MG63 (cell line): ENCODE data around the gene CCDC142. TPM values are rescaled to one million over a fixed set of nuclear protein-coding genes. Genes with fewer than 3 reads are reported as not detected.
"Not testable (repeated sequence)": the region's sequence is repeated elsewhere in the genome, so short reads cannot be mapped to it uniquely, and the experiment has no call there.

Experiments
- DNase-seq: peaks from one replicate; pipeline ENCODE4 v3.0.0-alpha.2; 2020
- H3K27me3 ChIP-seq: fragments of 250-450 bp; sonication (Bioruptor Pico); 2 replicates; pipeline ENCODE4 v1.5.1; 2020; ENCODE audit warnings: mild to moderate bottlenecking, moderate library complexity
- H3K36me3 ChIP-seq: fragments of 250-450 bp; sonication (Bioruptor Pico); 2 replicates; pipeline ENCODE4 v1.5.1; 2020; ENCODE audit warnings: mild to moderate bottlenecking, moderate library complexity
- H3K4me3 ChIP-seq: fragments of 250-450 bp; sonication (Bioruptor Pico); 2 replicates; pipeline ENCODE4 v1.5.1; 2020; ENCODE audit warnings: mild to moderate bottlenecking, moderate library complexity
- H3K9me3 ChIP-seq: fragments of 250-450 bp; sonication (Bioruptor Pico); 2 replicates; pipeline ENCODE4 v1.5.1; 2020; ENCODE audit warnings: mild to moderate bottlenecking, moderate library complexity
- total RNA-seq: library from RNA; depleted of rRNA; stranded (reverse); fragments of >200 nt; shearing (Covaris generic); gene quantifications from 2 replicates; pipeline ENCODE4 v1.2.3, GENCODE V29; 2014; ENCODE audit warnings: low replicate concordance

CCDC142 gene
- total RNA-seq, 1 experiment from 2014 or later, result 6.8 TPM

DNA sequence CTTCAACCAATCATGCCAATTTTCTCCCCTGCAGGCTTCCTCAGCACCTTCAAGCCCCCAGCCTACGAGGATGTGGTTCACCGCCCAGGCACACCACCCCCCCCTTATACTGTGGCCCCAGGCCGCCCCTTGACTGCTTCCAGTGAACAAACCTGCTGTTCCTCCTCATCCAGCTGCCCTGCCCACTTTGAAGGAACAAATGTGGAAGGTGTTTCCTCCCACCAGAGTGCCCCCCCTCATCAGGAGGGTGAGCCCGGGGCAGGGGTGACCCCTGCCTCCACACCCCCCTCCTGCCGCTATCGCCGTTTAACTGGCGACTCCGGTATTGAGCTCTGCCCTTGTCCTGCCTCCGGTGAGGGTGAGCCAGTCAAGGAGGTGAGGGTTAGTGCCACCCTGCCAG, 22.6 kb downstream of the CCDC142 start:
- peaks cover 27% of the 10 kb centered on the region for H3K36me3 ChIP-seq
- H3K27me3 ChIP-seq, H3K9me3 ChIP-seq, DNase-seq, H3K4me3 ChIP-seq: not testable (repeated sequence)

DNA sequence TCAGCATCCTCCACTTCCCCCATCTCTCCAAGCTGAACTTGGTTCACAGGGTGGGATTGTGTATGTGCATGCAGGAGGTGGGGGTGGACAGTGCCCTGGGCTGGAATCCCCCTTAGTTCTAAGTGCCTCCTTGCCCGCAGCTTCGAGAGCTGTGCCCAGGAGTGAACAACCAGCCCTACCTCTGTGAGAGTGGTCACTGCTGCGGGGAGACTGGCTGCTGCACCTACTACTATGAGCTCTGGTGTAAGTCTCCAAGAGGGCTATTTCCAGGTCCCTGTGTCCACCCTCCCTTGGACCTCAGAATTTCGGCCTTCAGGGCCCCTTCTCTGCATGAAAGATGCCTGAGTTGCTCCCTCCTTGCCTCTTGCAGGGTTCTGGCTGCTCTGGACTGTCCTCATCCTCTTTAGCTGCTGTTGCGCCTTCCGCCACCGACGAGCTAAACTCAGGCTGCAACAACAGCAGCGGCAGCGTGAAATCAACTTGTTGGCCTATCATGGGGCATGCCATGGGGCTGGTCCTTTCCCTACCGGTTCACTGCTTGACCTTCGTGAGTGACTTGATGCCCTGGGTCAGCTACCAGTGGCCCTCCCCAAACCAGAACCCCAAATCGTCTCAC, 23.2 kb downstream of the CCDC142 start:
- H3K36me3 ChIP-seq, result peaks cover 27% of the 10 kb centered on the region
- DNase-seq, H3K9me3 ChIP-seq, H3K27me3 ChIP-seq: not testable (repeated sequence)
- peak overlapping the region; percentile 72; the same call in 1 of the 2 replicates for H3K4me3 ChIP-seq

GRCh38 chr2:74458938-74459363, 23.8 kb downstream of the CCDC142 start:
- no peak for DNase-seq
- no peaks in the 10 kb centered on the region for H3K9me3 ChIP-seq
- peaks cover 27% of the 10 kb centered on the region for H3K36me3 ChIP-seq

GRCh38 chr2:74458132-74458937, 24.5 kb downstream of the CCDC142 start, which contains the start of gene WBP1:
WBP1 (plus strand) TSS chr2:74458438; CDS start chr2:74458603, 165 bp downstream.
- DNase-seq, result peak; percentile 100
- Histone ChIP-seq H3K36me3 (peaks cover 27% of the 10 kb centered on the region), H3K4me3 (peak within 1 kb of the TSS; percentile 72), H3K9me3 (no peaks in the 10 kb centered on the region), H3K27me3 (no peaks in the 10 kb centered on the region)

More at GRCh38 chr2:74458938-74459363, 23.8 kb downstream of the CCDC142 start:
- H3K27me3 ChIP-seq, result no peaks in the 10 kb centered on the region
- H3K4me3 ChIP-seq, result peak overlapping the region; percentile 72

DNA sequence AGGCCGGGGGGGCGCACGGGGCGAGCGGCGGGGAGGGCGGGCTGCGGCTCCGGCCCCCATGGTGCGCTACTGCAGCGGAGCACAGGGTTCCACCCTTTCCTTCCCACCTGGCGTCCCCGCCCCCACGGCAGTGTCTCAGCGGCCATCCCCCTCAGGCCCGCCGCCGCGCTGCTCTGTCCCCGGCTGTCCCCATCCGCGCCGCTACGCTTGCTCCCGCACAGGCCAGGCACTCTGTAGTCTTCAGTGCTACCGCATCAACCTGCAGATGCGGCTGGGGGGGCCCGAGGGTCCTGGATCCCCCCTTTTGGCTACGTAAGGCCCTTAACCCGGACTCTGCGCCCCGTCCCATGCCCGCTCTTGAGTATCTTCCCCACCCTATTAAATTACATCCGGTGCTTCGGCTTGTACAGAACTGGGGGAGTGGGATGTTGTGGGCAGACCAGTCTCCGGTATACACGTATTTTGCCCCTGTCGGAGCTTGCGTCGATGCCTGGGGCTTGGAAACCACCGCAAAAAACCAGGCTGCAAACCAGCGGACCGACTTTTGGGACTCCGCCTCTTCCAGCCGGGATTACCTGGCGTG, 25.2 kb downstream of the CCDC142 start:
- DNase-seq, result peak; percentile 33
- no peaks in the 10 kb centered on the region for H3K27me3 ChIP-seq
- peaks cover 20% of the 10 kb centered on the region for H3K36me3 ChIP-seq
- peak overlapping the region; percentile 72 for H3K4me3 ChIP-seq
- H3K9me3 ChIP-seq, result no peaks in the 10 kb centered on the region

- Histone ChIP-seq H3K4me3 (peak overlapping the region; percentile 72; the same call in 1 of the 2 replicates), H3K9me3 (no peaks in the 10 kb centered on the region), H3K36me3 (peaks cover 15% of the 10 kb centered on the region), H3K27me3 (no peaks in the 10 kb centered on the region)
- no peak for DNase-seq
Observed at GRCh38 chr2:74457129-74457548, 25.7 kb downstream of the CCDC142 start.

DNA sequence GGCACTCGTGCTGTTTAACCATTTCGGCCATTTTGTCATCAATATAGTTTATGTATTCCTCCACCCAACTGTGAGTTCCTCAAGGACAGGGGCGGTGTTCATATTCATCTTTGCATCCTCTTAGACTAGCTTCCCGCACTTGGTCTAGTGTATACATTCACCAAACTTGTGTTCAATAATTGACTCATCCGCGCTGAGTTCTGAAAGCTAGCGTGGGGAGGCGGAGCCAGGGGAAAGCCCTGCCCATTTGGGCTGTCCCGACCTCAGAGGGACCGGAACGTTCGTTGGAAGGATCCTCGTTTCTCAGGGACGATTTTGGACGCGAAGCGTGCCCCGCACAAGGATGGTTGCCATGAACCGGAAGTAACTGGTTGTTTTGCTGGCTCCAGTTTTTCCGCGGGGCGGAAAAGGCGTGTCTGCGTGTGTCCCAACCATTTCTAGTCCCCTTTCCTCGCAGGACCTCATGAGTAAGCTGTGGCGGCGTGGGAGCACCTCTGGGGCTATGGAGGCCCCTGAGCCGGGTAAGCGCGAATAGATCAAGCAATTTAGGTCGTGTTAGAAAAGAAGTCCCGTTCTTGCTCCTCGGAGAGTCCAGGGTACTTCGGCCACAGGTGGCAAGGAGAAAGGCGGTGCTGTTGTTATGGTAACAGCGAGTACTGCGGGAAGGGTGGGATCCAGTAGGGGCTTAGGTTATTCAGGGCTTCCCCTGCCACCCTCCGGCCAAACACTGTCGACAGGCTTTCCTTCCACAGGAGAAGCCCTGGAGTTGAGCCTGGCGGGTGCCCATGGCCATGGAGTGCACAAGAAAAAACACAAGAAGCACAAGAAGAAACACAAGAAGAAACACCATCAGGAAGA, 27.9 kb downstream of the CCDC142 start, which contains the start of gene INO80B:
TSS of gene INO80B (plus strand) at position 434 of the 858 bp plus-strand sequence. CDS start at position 464, 30 bp downstream.
- Histone ChIP-seq H3K36me3 (peaks cover 9% of the 10 kb centered on the region), H3K9me3 (no peaks in the 10 kb centered on the region), H3K4me3 (peak within 1 kb of the TSS; percentile 67), H3K27me3 (no peaks in the 10 kb centered on the region)
- DNase-seq, result peak; percentile 91

DNA sequence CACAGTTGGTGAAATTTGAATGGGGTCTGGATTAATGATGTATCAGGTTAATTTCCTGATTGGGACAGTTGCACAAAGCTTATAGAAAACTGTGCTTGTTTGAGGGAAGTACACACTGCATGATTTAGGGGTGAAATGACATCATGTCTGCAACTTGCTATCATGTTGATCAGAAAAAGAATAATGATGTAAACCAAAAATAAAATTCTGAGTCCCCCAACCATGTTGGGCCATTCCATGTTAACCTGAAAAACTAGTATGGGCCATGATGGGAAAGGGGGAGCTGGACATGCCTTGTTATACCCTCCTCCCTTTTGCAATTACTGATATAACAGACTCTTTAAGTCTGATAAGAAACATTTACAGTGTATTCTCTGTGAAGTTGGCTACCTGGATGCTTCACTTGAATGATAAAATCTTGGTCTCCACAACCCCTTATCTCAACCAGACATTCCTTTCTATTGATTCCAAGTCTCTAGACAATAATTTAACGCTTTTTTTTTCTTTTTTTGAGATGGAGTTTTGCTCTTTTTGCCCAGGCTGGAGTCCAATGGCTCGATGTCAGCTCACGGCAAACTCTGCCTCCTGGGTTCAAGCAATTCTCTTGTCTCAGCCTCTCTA, 32.1 kb downstream of the CCDC142 start:
- Histone ChIP-seq H3K27me3 (no peaks in the 10 kb centered on the region), H3K36me3 (no peaks in the 10 kb centered on the region), H3K4me3 (no peak overlapping the region), H3K9me3 (no peaks in the 10 kb centered on the region)
- DNase-seq, result no peak

DNA sequence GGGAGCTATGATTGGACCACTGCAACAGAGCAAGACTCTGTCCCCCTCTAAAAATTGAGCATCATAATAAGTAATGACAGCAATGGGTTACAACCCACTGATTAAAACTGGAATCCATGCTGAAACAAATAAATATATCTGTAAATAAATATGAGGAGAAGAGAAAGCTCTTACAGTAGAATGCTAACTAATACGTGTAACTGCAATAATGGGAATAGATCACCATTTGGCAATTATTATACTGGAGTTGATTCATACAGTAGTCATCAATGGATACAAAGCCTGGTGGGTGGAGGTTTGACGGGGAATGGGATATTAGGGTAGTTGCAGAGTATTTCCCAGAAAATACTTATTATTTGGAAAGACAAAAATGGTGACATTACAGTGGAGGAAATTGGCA, 34.0 kb downstream of the CCDC142 start:
- Histone ChIP-seq H3K9me3 (no peaks in the 10 kb centered on the region), H3K4me3 (no peak overlapping the region), H3K36me3 (no peaks in the 10 kb centered on the region), H3K27me3 (no peaks in the 10 kb centered on the region)
- no peak for DNase-seq

DNA sequence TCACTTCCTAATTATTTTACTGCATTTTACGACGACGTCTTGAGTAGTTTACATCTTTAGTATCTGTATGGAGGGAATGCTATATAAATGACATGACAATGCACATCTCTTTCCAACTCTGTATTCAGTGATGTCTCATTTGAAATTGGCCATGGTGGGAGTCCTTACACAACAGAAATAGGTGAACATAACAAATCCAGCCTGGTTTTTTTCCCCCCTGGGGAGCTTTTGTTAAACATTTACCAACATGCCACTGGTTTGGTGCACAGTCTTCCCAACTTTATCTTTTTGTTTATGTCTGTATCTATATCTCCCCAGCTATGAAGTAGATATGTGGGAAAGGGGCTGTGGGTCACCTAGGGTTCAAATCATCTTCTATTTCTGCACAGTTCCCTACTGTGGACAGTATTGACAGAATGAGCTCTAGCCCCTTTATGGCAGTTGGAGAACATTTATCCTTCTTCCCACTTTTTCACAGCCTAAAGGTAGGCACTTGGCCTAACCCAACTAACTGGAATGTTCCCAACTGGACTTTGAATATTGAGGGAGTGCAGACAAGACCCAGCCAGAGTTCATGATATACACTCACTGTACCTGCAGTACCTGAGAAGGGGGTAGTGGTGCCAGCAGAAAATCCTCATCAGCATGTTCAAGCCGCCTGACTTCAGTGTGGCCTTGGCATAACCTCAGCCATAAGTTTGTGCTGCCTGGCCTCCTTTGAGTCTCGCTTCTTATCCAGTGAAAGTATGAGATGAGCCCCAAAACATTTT, 35.4 kb downstream of the CCDC142 start:
- Histone ChIP-seq H3K27me3 (no peaks in the 10 kb centered on the region), H3K36me3 (no peaks in the 10 kb centered on the region), H3K4me3 (no peak overlapping the region), H3K9me3 (no peaks in the 10 kb centered on the region)
- no peak for DNase-seq

GRCh38 chr2:74444498-74445318, 38.1 kb downstream of the CCDC142 start:
- Histone ChIP-seq H3K9me3 (no peaks in the 10 kb centered on the region), H3K4me3 (no peak overlapping the region), H3K36me3 (no peaks in the 10 kb centered on the region), H3K27me3 (no peaks in the 10 kb centered on the region)
- no peak for DNase-seq

GRCh38 chr2:74442483-74443297, 40.1 kb downstream of the CCDC142 start:
- not testable (repeated sequence) for H3K27me3 ChIP-seq, DNase-seq, H3K9me3 ChIP-seq, H3K4me3 ChIP-seq, H3K36me3 ChIP-seq

GRCh38 chr2:74441690-74442482, 40.9 kb downstream of the CCDC142 start, which contains the start of gene RTKN:
RTKN (minus strand) TSS chr2:74441937; CDS start chr2:74441816, 121 bp downstream.
- no peak for DNase-seq
- H3K9me3 ChIP-seq, result no peaks in the 10 kb centered on the region
- no peaks in the 10 kb centered on the region for H3K27me3 ChIP-seq
- H3K4me3 ChIP-seq, result peak within 1 kb of the TSS; percentile 53
- no peaks in the 10 kb centered on the region; the same call in none of the 2 replicates for H3K36me3 ChIP-seq
